ENCODE measurements around the gene HSDL2. TPM values are rescaled to one million over a fixed set of nuclear protein-coding genes. Genes with fewer than 3 reads are reported as not detected.
A peak's percentile ranks its signal among the peaks of the same experiment; 100 is the strongest.

Gene HSDL2
- total and polyA plus RNA-seq, 3 donors from 2014 or later = 23.0 to 36.0 (median 24.0) TPM

GRCh38 chr9:112377087-112377486 is 2.8 kb upstream of the HSDL2 start:
- intact Hi-C loops (cut with DNase I; ENCODE audit: low total_unique reads) = no loop called here
- no peaks in the 10 kb centered on the region for H3K27me3 ChIP-seq
- H3K27ac ChIP-seq = no peak overlapping the region
- peaks cover 16% of the 10 kb centered on the region for H3K4me1 ChIP-seq
- H3K36me3 ChIP-seq (ENCODE audit: low read depth, missing control alignments) = no peaks in the 10 kb centered on the region
- no peak overlapping the region for H3K4me3 ChIP-seq
- WGBS, 2 donors = 54 to 65% methylated on average over 2 of the region's 2 CpGs
- no peak for DNase-seq
- no peaks in the 10 kb centered on the region for H3K9me3 ChIP-seq
- TF ChIP-seq CTCF (IDR thresholded peaks at IDR 0.05) = no peak
- no peak for TF ChIP-seq POLR2A (IDR thresholded peaks at IDR 0.05)

- 68 to 72% methylated on average over 1 of the region's 1 CpG for WGBS, 2 donors
- Histone ChIP-seq H3K27ac (peak overlapping the region in 1 of 2 donors; percentile 99), H3K4me1 (peaks cover 18% of the 10 kb centered on the region), H3K27me3 (no peaks in the 10 kb centered on the region), H3K4me3 (no peak overlapping the region), H3K36me3 (ENCODE audit: low read depth, missing control alignments) (no peaks in the 10 kb centered on the region), H3K9me3 (no peaks in the 10 kb centered on the region)
- no peak for TF ChIP-seq CTCF (IDR thresholded peaks at IDR 0.05)
- no peak for TF ChIP-seq POLR2A (IDR thresholded peaks at IDR 0.05)
- intact Hi-C loops (cut with DNase I; ENCODE audit: low total_unique reads) = no loop called here
- no peak for DNase-seq
These were observed 2.1 kb upstream of the HSDL2 start for GRCh38 chr9:112377684-112378327.

GRCh38 chr9:112378328-112379176 is 1.4 kb upstream of the HSDL2 start:
- no peaks in the 10 kb centered on the region for H3K9me3 ChIP-seq
- intact Hi-C loops (cut with DNase I; ENCODE audit: low total_unique reads) = no loop called here
- DNase-seq = peak; percentile 30
- no peaks in the 10 kb centered on the region for H3K36me3 ChIP-seq (ENCODE audit: low read depth, missing control alignments)
- 15 to 20% methylated on average over 27 of the region's 27 CpGs for WGBS, 2 donors
- peak overlapping the region; percentile 97 to 99 for H3K27ac ChIP-seq
- H3K27me3 ChIP-seq = no peaks in the 10 kb centered on the region
- H3K4me1 ChIP-seq = peaks cover 18% of the 10 kb centered on the region
- TF ChIP-seq CTCF (IDR thresholded peaks at IDR 0.05) (no peak), POLR2A (IDR thresholded peaks at IDR 0.05) (no peak)
- H3K4me3 ChIP-seq = peak overlapping the region; percentile 83 to 96

- TF ChIP-seq CTCF (IDR thresholded peaks at IDR 0.05) = peak in 1 of 3 experiments; percentile 4
- TF ChIP-seq POLR2A (IDR thresholded peaks at IDR 0.05) = peak; percentile 60
- WGBS, 2 donors = 1% methylated on average over 13 to 53 of the region's 57 CpGs
- no peaks in the 10 kb centered on the region for H3K36me3 ChIP-seq (ENCODE audit: low read depth, missing control alignments)
- H3K9me3 ChIP-seq = no peaks in the 10 kb centered on the region
- H3K4me1 ChIP-seq = peaks cover 18% of the 10 kb centered on the region
- peak overlapping the region; percentile 83 to 96 for H3K4me3 ChIP-seq
- H3K27ac ChIP-seq = peak overlapping the region; percentile 97 to 99
- intact Hi-C loops (cut with DNase I; ENCODE audit: low total_unique reads) = no loop called here
- no peaks in the 10 kb centered on the region for H3K27me3 ChIP-seq
- peak; percentile 99 for DNase-seq
These were observed 469 bp upstream of the HSDL2 start for GRCh38 chr9:112379177-112380101.

Measured in testis (tissue), 3 donors.